GM12878 (cell line): ENCODE results near the gene SLC15A4. TPM values are rescaled to one million over a fixed set of nuclear protein-coding genes. Genes with fewer than 3 reads are reported as not detected.

ENCODE experiments used
- BHLHE40 ChIP-seq, 2 experiments: fragments of 450-650 bp in 1 of 2; IDR thresholded peaks; 2 replicates each; pipeline ENCODE4 v1.6.1; 2011 to 2017; ENCODE audit warnings: low read depth in 2 of 2, borderline replicate concordance in 1 of 2, improper control_type of control experiment in 1 of 2, low read length in 1 of 2, mild to moderate bottlenecking in 1 of 2
- CBFB ChIP-seq: IDR thresholded peaks from 2 replicates; pipeline ENCODE4 v1.6.1; 2016; ENCODE audit warnings: antibody characterized with exemption, low read depth
- EED ChIP-seq: sonication (generic); IDR thresholded peaks from 2 replicates; pipeline ENCODE4 v1.6.1; 2016; ENCODE audit warnings: antibody characterized with exemption, low read depth
- GABPA ChIP-seq: IDR thresholded peaks from 2 replicates; pipeline ENCODE4 v1.6.1; 2014; ENCODE audit warnings: antibody characterized with exemption, low read depth, mild to moderate bottlenecking, inconsistent platforms
- IKZF2 ChIP-seq, 2 experiments: fragments of 450-650 bp; IDR thresholded peaks; 2 replicates each; pipeline ENCODE4 v1.6.1; 2017; ENCODE audit warnings: mild to moderate bottlenecking in 2 of 2, moderate library complexity in 2 of 2
- JUND ChIP-seq: IDR thresholded peaks from 2 replicates; pipeline ENCODE4 v1.6.1; 2012; ENCODE audit warnings: low read depth, mild to moderate bottlenecking, low read length, improper control_type of control experiment, moderate library complexity
- KAT2A ChIP-seq: conservative IDR thresholded peaks from 2 replicates; pipeline ENCODE4 v1.6.1; 2011; ENCODE audit warnings: low read depth, low read length; ENCODE audit not compliant: control insufficient read depth
- KLF5 ChIP-seq: fragments of 450-650 bp; IDR thresholded peaks from 2 replicates; pipeline ENCODE4 v1.6.1; 2014; ENCODE audit warnings: mild to moderate bottlenecking; ENCODE audit not compliant: partially characterized antibody
- LARP7 ChIP-seq: fragments of 450-650 bp; IDR thresholded peaks from 2 replicates; pipeline ENCODE4 v1.6.1; 2017; ENCODE audit warnings: mild to moderate bottlenecking
- MEF2B ChIP-seq: fragments of 450-650 bp; IDR thresholded peaks from 2 replicates; pipeline ENCODE4 v1.6.1; 2018; ENCODE audit warnings: mild to moderate bottlenecking, moderate library complexity; ENCODE audit not compliant: partially characterized antibody, poor library complexity, severe bottlenecking
- NR2C1 ChIP-seq: fragments of 450-650 bp; IDR thresholded peaks from 2 replicates; pipeline ENCODE4 v1.6.1; 2017; ENCODE audit warnings: antibody characterized with exemption, mild to moderate bottlenecking, moderate library complexity
- RELB ChIP-seq: fragments of 450-650 bp; IDR thresholded peaks from 2 replicates; pipeline ENCODE4 v1.6.1; 2017; ENCODE audit warnings: low read depth, mild to moderate bottlenecking, moderate library complexity
- REST ChIP-seq: IDR thresholded peaks from 2 replicates; pipeline ENCODE4 v1.6.1; 2012; ENCODE audit warnings: mild to moderate bottlenecking, low read depth, low read length
- RUNX3 ChIP-seq: IDR thresholded peaks from 2 replicates; pipeline ENCODE4 v1.6.1; 2012; ENCODE audit warnings: low read length, inconsistent platforms
- SMC3 ChIP-seq: IDR thresholded peaks from 2 replicates; pipeline ENCODE4 v1.6.1; 2011; ENCODE audit warnings: low read length, improper control_type of control experiment, borderline replicate concordance
- STAT3 ChIP-seq: IDR thresholded peaks from 2 replicates; pipeline ENCODE4 v1.6.1; 2011; ENCODE audit warnings: low read depth, low read length, improper control_type of control experiment
- polyA plus RNA-seq, 11 experiments: library from polyadenylated mRNA; depleted of rRNA in 4 of 11; unstranded in 6 of 11; stranded (reverse) in 5 of 11; fragments of >200 nt; fragmentation: Nextera tagmentation in 4 of 11; fragmentation: Illumina TruSeq in 1 of 11; extraction: Ambion mirVana in 4 of 11; extraction: Trizol in 1 of 11; gene quantifications; 1 replicate in 1 of 11; 2 replicates in 10 of 11; pipeline versions ENCODE4 v1.2.1 to v1.2.3, GENCODE V29; 2011 to 2016; ENCODE audit warnings: inconsistent platforms in 2 of 11, missing spikeins in 2 of 11, low read depth in 1 of 11
- total RNA-seq, 4 experiments: library from RNA; depleted of rRNA in 3 of 4; stranded (reverse); fragments of >200 nt in 3 of 4; fragmentation: Illumina TruSeq in 1 of 4; extraction: Trizol in 1 of 4; gene quantifications; 2 replicates each; pipeline versions ENCODE4 v1.2.1 to v1.2.3, GENCODE V29; 2013 to 2021
- TF ChIP-seq, protein P1 (sequence below): fragments of 450-650 bp; IDR thresholded peaks from 2 replicates; pipeline ENCODE4 v1.6.1; 2017; ENCODE audit warnings: mild to moderate bottlenecking, moderate library complexity
- TF ChIP-seq, protein P2 (sequence below): fragments of 450-650 bp; IDR thresholded peaks from 2 replicates; pipeline ENCODE4 v1.6.1; 2016; ENCODE audit warnings: mild to moderate bottlenecking

Gene SLC15A4
- total and polyA plus RNA-seq, 10 of the 15 experiments (the other 5 are each of a cell fraction or from before 2014, with no cell fraction given), result 12.7 to 257 (median 36.6) TPM

DNA sequence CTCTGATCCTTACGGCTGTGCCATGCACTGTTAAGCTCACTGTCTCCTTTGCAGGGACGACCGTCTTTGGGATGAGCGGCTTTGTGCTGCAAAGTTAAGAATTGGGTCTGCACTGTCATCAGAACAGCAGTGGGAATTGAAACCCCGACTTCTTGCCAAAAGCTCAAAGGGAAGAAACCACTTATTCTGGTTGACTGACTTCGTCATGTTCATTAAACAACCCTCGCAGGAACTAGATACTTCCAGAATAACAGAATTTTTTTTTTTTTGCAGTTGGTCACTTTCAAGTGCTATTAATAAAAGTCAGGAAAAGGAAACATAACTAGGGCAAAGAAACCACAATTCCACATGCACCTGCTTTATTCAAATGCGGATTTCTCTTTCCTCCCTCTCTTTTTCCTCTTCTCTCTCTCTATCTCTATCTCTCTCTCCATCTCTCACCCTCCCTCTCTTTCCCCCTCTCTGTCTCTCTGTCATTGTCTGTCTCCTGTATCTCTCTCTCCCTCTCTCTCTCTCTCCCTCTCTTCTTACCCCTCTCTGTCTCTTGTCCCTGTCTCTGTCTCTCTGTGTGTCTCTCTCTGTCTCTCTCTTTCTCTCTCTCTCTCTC lies 17.2 kb upstream of the SLC15A4 start (continued):
- TF ChIP-seq, protein P1, sequence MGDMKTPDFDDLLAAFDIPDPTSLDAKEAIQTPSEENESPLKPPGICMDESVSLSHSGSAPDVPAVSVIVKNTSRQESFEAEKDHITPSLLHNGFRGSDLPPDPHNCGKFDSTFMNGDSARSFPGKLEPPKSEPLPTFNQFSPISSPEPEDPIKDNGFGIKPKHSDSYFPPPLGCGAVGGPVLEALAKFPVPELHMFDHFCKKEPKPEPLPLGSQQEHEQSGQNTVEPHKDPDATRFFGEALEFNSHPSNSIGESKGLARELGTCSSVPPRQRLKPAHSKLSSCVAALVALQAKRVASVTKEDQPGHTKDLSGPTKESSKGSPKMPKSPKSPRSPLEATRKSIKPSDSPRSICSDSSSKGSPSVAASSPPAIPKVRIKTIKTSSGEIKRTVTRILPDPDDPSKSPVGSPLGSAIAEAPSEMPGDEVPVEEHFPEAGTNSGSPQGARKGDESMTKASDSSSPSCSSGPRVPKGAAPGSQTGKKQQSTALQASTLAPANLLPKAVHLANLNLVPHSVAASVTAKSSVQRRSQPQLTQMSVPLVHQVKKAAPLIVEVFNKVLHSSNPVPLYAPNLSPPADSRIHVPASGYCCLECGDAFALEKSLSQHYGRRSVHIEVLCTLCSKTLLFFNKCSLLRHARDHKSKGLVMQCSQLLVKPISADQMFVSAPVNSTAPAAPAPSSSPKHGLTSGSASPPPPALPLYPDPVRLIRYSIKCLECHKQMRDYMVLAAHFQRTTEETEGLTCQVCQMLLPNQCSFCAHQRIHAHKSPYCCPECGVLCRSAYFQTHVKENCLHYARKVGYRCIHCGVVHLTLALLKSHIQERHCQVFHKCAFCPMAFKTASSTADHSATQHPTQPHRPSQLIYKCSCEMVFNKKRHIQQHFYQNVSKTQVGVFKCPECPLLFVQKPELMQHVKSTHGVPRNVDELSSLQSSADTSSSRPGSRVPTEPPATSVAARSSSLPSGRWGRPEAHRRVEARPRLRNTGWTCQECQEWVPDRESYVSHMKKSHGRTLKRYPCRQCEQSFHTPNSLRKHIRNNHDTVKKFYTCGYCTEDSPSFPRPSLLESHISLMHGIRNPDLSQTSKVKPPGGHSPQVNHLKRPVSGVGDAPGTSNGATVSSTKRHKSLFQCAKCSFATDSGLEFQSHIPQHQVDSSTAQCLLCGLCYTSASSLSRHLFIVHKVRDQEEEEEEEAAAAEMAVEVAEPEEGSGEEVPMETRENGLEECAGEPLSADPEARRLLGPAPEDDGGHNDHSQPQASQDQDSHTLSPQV, result no peak
- TF ChIP-seq RELB (peak; percentile 94), KLF5 (no peak), REST (no peak), KAT2A (no peak), CBFB (no peak), RUNX3 (peak; percentile 87), JUND (no peak), IKZF2 (IDR thresholded peaks at IDR 0.05) (peak; percentile 98), LARP7 (no peak), SMC3 (no peak; the same call in 1 of the 2 replicates), STAT3 (peak; percentile 87; the same call in 1 of the 2 replicates), MEF2B (peak; percentile 75), EED (peak; percentile 80), BHLHE40 (IDR thresholded peaks at IDR 0.05; ENCODE audit: borderline replicate concordance in 1 of 2, low read depth in 2 of 2, low read length in 1 of 2) (peak; percentile 50 to 78), GABPA (no peak), NR2C1 (no peak)
- TF ChIP-seq, protein P2, sequence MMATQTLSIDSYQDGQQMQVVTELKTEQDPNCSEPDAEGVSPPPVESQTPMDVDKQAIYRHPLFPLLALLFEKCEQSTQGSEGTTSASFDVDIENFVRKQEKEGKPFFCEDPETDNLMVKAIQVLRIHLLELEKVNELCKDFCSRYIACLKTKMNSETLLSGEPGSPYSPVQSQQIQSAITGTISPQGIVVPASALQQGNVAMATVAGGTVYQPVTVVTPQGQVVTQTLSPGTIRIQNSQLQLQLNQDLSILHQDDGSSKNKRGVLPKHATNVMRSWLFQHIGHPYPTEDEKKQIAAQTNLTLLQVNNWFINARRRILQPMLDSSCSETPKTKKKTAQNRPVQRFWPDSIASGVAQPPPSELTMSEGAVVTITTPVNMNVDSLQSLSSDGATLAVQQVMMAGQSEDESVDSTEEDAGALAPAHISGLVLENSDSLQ, result peak; percentile 50
